T-cell (primary cell): ENCODE data around the gene SLC1A3. TPM values are rescaled to one million over a fixed set of nuclear protein-coding genes. Genes with fewer than 3 reads are reported as not detected.
"Not testable (repeated sequence)": the region's sequence is repeated elsewhere in the genome, so short reads cannot be mapped to it uniquely, and the experiment has no call there.

Source experiments
- ATAC-seq, 4 experiments: fragments of 200-7000 bp in 3 of 4; fragments of 150-1000 bp in 1 of 4; cut with Tn5 transposase; replicated peaks in 1 of 4; 1 replicate in 3 of 4; 2 replicates in 1 of 4; pipeline ENCODE4 v1.10.0; 2021; ENCODE audit warnings: moderate library complexity in 3 of 4, mild to moderate bottlenecking in 2 of 4, moderate number of reproducible peaks in 1 of 4
- CTCF ChIA-PET, 2 donors: fragments of 300-600 bp; sonication (Branson Sonifier 250); formaldehyde crosslinking; loops; one replicate each; lab custom pipeline; 2022; ENCODE audit warnings: antibody characterized with exemption in 2 of 2; lab: Charles Lee
- POLR2A ChIA-PET, 2 donors: fragments of 300-600 bp; sonication (Branson Sonifier 250); formaldehyde crosslinking; loops; one replicate each; lab custom pipeline; 2022; ENCODE audit warnings: antibody characterized with exemption in 2 of 2; lab: Charles Lee
- DNase-seq, 35 experiments: peaks; one replicate each; pipeline versions ENCODE4 v3.0.0 to v3.0.0-alpha.2; 2013 to 2023
- H3K27ac ChIP-seq: one replicate; pipeline ENCODE4 v1.5.1; 2013; ENCODE audit warnings: low read length
- H3K27me3 ChIP-seq, 2 experiments: replicated peaks in 1 of 2; 1 replicate in 1 of 2; 2 replicates in 1 of 2; pipeline versions ENCODE4 v1.6.1 to v1.7.0; 2013; ENCODE audit warnings: low read length in 1 of 2, mixed read lengths in 1 of 2; ENCODE audit not compliant: control insufficient read depth in 2 of 2, insufficient read depth in 2 of 2; ENCODE audit errors: extremely low read depth in 1 of 2
- H3K36me3 ChIP-seq, 2 donors: 1 replicate in 1 of 2; 2 replicates in 1 of 2; pipeline versions ENCODE4 v1.6.1 to v1.7.0; 2013; ENCODE audit warnings: low read length in 1 of 2; ENCODE audit not compliant: control insufficient read depth in 2 of 2, insufficient read depth in 1 of 2; ENCODE audit errors: extremely low read depth in 1 of 2
- H3K4me1 ChIP-seq, 2 experiments: 1 replicate in 1 of 2; 2 replicates in 1 of 2; pipeline versions ENCODE4 v1.6.1 to v1.7.0; 2013; ENCODE audit warnings: low read length in 2 of 2, mixed read lengths in 1 of 2; ENCODE audit not compliant: insufficient read depth in 2 of 2, control insufficient read depth in 1 of 2; ENCODE audit errors: extremely low read depth in 1 of 2
- H3K4me3 ChIP-seq, 2 donors: 1 replicate in 1 of 2; 2 replicates in 1 of 2; pipeline versions ENCODE4 v1.5.1 to v1.7.0; 2013; ENCODE audit warnings: mild to moderate bottlenecking in 2 of 2, low read length in 1 of 2, moderate library complexity in 1 of 2; ENCODE audit not compliant: control insufficient read depth in 1 of 2; ENCODE audit errors: extremely low read depth in 1 of 2
- H3K9me3 ChIP-seq: 2 replicates; pipeline ENCODE4 v1.7.0; 2013
- H3K27ac Mint-ChIP-seq, 2 donors: one replicate each; pipeline ENCODE4 v1.8.0; 2020 to 2021; ENCODE audit warnings: mild to moderate bottlenecking in 2 of 2, mixed read lengths in 2 of 2
- H3K27me3 Mint-ChIP-seq, 2 donors: one replicate each; pipeline ENCODE4 v1.8.0; 2021 to 2022; ENCODE audit warnings: mixed read lengths in 2 of 2
- H3K36me3 Mint-ChIP-seq: one replicate; pipeline ENCODE4 v1.8.0; 2021; ENCODE audit warnings: mixed read lengths
- H3K4me1 Mint-ChIP-seq, 3 donors: one replicate each; pipeline ENCODE4 v1.8.0; 2020 to 2022; ENCODE audit warnings: mixed read lengths in 3 of 3, mild to moderate bottlenecking in 1 of 3
- H3K4me3 Mint-ChIP-seq, 3 donors: one replicate each; pipeline ENCODE4 v1.8.0; 2020 to 2022; ENCODE audit warnings: mild to moderate bottlenecking in 3 of 3, mixed read lengths in 3 of 3, moderate library complexity in 3 of 3
- H3K9me3 Mint-ChIP-seq, 3 donors: one replicate each; pipeline ENCODE4 v1.8.0; 2020 to 2022; ENCODE audit warnings: mixed read lengths in 3 of 3
- WGBS: methylation state at CpG from one replicate; pipeline ENCODE4 v1.1.5; 2013; ENCODE audit warnings: missing lambda C conversion rate; ENCODE audit not compliant: insufficient coverage; 5-methylcytosine and 5-hydroxymethylcytosine counted together
- total RNA-seq, 35 experiments: library from RNA in 6 of 35; stranded (reverse) in 6 of 35; fragments of 120-200 nt in 1 of 35; gene quantifications; one replicate each; pipeline versions ENCODE4 v1.2.1 to v1.2.4 and lab custom pipeline; 2013 to 2026

SLC1A3 gene
- total RNA-seq, 5 donors from 2014 or later (not counting 1 experiment from before 2014, with no cell fraction given): 0.12 to 0.25 (median 0.23) TPM; not detected in 2

DNA sequence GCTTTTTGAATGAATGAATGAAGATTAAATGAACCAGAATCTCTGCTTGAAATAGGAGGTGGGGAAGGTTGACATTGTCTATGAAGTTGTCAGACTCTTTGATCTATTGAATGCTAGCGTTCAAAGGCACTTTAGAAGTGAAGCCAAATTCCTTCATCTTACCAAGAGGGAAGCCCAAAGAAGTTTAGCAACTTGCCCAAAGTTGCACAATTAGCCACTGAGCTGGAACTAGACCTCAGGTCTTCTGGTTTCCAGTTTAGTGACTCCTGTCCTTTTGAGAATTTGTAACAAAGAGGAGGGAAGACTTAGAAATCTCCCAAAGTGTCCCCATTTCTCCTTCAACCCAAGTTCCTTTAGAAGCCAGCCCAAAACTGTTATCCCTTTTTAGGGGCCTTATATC is 20.7 kb upstream of the SLC1A3 start:
- Histone ChIP-seq H3K4me3 (no peak overlapping the region), H3K27me3 (peaks cover 0 to 2% of the 10 kb centered on the region in 2 experiments), H3K9me3 (no peaks in the 10 kb centered on the region), H3K36me3 (no peaks in the 10 kb centered on the region), H3K4me1 (no peaks in the 10 kb centered on the region), H3K27ac (no peak overlapping the region)
- no peak for ATAC-seq
- Mint-ChIP-seq H3K4me3 (no peak overlapping the region), H3K27ac (no peak overlapping the region), H3K27me3 (peaks cover 5 to 8% of the 10 kb centered on the region in 2 donors), H3K9me3 (peaks cover 0 to 3% (median 0%) of the 10 kb centered on the region in 3 donors), H3K4me1 (no peaks in the 10 kb centered on the region), H3K36me3 (no peaks in the 10 kb centered on the region)
- CTCF ChIA-PET: no interaction called here
- no CpG with 5 or more reads among the region's 1 CpG for WGBS
- POLR2A ChIA-PET: interaction anchor here (0.6 kb wide), 3 partner anchors 8 to 517 kb away, joined by 3 to 13 read pairs (median 3); no protein-coding TSS in a partner anchor
- DNase-seq: no peak

DNA sequence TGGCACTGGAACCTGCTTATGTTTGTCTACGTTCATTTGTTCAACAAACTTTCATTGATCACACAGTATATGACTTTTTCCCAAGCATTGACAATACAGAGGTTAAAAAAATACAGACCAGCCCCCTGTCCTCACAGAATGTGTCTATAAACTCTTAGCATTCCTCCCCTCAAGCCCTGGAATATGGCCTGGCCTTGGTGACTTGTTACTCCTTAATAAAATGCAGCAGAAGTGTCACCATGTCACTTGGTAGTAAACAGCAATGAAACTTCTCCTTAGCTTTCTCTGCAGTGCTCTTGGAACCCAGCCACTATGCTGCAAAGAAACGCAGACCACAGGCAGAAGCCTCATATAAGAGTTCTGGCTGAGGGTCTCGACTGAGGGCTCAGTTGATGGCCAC is 19.1 kb upstream of the SLC1A3 start:
- peaks cover 2 to 4% of the 10 kb centered on the region in 2 donors for H3K27me3 Mint-ChIP-seq
- H3K27me3 ChIP-seq: no peaks in the 10 kb centered on the region
- ChIA-PET POLR2A (no interaction called here), CTCF (no interaction called here)
- no peaks in the 10 kb centered on the region for H3K36me3 ChIP-seq
- no peak overlapping the region for H3K4me3 Mint-ChIP-seq
- no peaks in the 10 kb centered on the region for H3K4me1 ChIP-seq
- no peak for DNase-seq
- no peaks in the 10 kb centered on the region for H3K4me1 Mint-ChIP-seq
- ATAC-seq: no peak
- no peaks in the 10 kb centered on the region for H3K9me3 Mint-ChIP-seq
- 50% methylated on average over 1 of the region's 3 CpGs for WGBS
- H3K9me3 ChIP-seq: no peaks in the 10 kb centered on the region
- H3K36me3 Mint-ChIP-seq: no peaks in the 10 kb centered on the region
- no peak overlapping the region for H3K4me3 ChIP-seq
- H3K27ac Mint-ChIP-seq: no peak overlapping the region
- H3K27ac ChIP-seq: no peak overlapping the region

DNA sequence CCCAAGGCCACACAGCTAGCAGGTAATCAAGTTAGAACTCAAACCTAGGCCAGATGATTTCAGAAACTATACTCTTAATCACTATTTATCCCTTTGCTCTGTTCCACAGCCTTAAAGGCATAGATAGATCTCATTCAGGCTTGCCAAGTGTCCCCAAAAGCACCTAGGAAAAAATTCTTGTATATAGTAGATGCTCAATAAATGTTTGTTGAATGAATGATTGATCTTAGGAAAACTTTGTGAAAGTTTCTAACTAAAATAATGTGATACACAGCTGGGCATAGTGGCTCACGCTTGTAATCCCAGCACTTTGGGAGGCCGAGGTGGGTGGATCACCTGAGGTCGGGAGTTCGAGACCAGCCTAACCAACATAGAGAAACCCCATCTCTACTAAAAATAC is 16.7 kb upstream of the SLC1A3 start:
- not testable (repeated sequence) for ATAC-seq

DNA sequence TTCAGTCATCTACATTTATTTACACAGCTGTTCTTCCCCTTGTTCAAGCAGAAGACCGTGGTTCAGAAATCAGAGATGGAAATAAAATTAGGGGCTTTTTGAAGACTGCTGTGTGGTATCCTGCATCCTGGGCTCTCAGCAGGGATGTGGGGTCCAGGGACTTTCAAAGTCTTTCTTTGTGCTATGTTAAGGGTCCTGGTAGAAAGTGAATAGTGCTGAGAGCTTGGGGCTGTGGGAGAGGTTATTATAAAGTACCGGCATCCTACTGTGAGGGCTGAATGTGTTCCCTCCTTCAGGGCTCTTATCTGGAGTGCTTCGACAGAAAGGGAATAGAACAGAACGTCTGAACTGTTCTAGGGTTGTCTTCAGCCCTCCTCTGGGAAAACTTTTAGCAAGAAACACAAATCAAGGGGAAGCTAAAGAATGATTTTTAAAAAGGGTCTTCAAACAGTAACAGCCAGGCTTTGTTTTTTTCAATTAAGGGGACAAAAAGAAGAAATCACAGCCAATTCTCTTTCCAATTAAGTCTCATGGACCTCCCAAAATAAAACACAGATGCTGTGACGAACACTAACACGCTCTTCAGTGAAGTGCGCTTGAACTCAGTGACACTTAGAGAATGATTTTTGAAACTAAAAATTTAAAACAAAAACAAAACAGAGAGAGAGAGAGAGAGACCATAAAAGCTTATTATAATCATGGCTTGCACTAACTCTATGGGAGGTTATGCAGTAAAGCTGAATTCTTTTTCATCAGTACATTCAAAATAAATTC is 15.7 kb upstream of the SLC1A3 start:
- no peak overlapping the region for H3K27ac ChIP-seq
- DNase-seq: no peak
- Mint-ChIP-seq H3K36me3 (no peaks in the 10 kb centered on the region), H3K9me3 (no peaks in the 10 kb centered on the region), H3K4me3 (no peak overlapping the region), H3K27ac (no peak overlapping the region), H3K27me3 (no peaks in the 10 kb centered on the region), H3K4me1 (no peaks in the 10 kb centered on the region)
- H3K9me3 ChIP-seq: no peaks in the 10 kb centered on the region
- H3K4me1 ChIP-seq: no peaks in the 10 kb centered on the region
- no peak for ATAC-seq
- no peaks in the 10 kb centered on the region for H3K27me3 ChIP-seq
- ChIA-PET POLR2A (no interaction called here), CTCF (no interaction called here)
- WGBS: 69% methylated on average over 2 of the region's 7 CpGs
- H3K36me3 ChIP-seq: no peaks in the 10 kb centered on the region
- H3K4me3 ChIP-seq: no peak overlapping the region

More for the DNA sequence above, 16.7 kb upstream of the SLC1A3 start:
- H3K36me3 ChIP-seq, H3K27ac ChIP-seq, H3K27me3 Mint-ChIP-seq, H3K4me1 Mint-ChIP-seq, H3K4me3 ChIP-seq, H3K27ac Mint-ChIP-seq, H3K36me3 Mint-ChIP-seq, DNase-seq, H3K4me1 ChIP-seq, H3K27me3 ChIP-seq, POLR2A ChIA-PET, H3K9me3 ChIP-seq, H3K9me3 Mint-ChIP-seq, H3K4me3 Mint-ChIP-seq: not testable (repeated sequence)
- CTCF ChIA-PET: interaction anchor here (0.6 kb wide), 2 partner anchors 10 to 34 kb away, joined by 3 to 5 read pairs; no protein-coding TSS in a partner anchor
- WGBS: no CpG with 5 or more reads among the region's 4 CpGs

DNA sequence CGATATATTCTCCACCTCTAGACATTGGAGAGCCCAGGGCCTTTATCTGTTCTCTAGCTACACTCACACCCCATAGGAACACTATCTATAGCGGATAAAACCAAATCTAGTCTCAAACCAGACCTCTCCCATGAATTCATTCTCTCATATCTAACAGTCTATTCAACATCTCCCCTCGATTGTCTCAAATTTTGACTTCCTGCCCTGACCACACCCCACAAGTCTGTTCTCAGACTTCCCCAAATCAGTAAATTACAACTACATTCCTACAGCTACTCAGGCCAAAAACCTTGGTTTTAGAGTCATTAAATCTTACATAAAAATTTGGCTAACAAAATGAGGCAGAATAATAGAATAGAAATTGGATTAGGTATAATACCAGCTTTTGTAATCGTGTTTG is 12.5 kb upstream of the SLC1A3 start:
- H3K36me3 ChIP-seq: no peaks in the 10 kb centered on the region
- H3K4me3 Mint-ChIP-seq: no peak overlapping the region
- DNase-seq (no peak), ATAC-seq (no peak)
- H3K9me3 Mint-ChIP-seq: no peaks in the 10 kb centered on the region
- H3K27me3 Mint-ChIP-seq: no peaks in the 10 kb centered on the region
- no peaks in the 10 kb centered on the region for H3K4me1 ChIP-seq
- WGBS: 33% methylated on average over 3 of the region's 4 CpGs
- H3K27ac ChIP-seq: no peak overlapping the region
- POLR2A ChIA-PET: no interaction called here
- H3K27me3 ChIP-seq: no peaks in the 10 kb centered on the region
- CTCF ChIA-PET: interaction anchor here in 1 of 2 donors (0.5 kb wide), 1 partner anchor 1764 kb away, joined by 8 read pairs; no protein-coding TSS in a partner anchor
- H3K4me3 ChIP-seq: no peak overlapping the region
- no peak overlapping the region for H3K27ac Mint-ChIP-seq
- H3K9me3 ChIP-seq: no peaks in the 10 kb centered on the region
- H3K36me3 Mint-ChIP-seq: no peaks in the 10 kb centered on the region
- no peaks in the 10 kb centered on the region for H3K4me1 Mint-ChIP-seq

DNA sequence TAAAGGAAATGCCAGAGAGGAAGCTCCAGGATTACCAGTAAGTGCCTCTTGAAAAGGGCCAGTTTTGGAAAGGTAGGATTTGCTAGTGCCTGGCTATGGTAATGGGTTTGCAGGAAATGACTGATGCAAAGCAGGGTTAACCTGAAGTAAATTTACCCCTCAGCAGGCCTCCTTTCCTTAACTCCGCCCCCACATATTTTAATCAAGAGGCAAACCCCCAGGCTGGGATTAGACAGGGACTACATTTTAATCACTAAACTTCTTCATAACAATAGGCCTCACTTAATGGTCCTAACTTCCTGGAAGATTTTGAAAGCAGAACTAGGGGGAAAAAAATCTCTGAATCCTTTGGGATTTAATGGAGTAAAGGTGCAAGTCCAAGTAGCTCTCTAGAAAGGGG is 10.2 kb upstream of the SLC1A3 start:
- Histone ChIP-seq H3K27me3 (no peaks in the 10 kb centered on the region), H3K9me3 (no peaks in the 10 kb centered on the region), H3K4me3 (no peak overlapping the region), H3K4me1 (no peaks in the 10 kb centered on the region), H3K27ac (no peak overlapping the region), H3K36me3 (no peaks in the 10 kb centered on the region)
- ChIA-PET POLR2A (no interaction called here), CTCF (no interaction called here)
- no peaks in the 10 kb centered on the region for H3K36me3 Mint-ChIP-seq
- no peak for ATAC-seq
- H3K9me3 Mint-ChIP-seq: no peaks in the 10 kb centered on the region
- DNase-seq: no peak
- no peaks in the 10 kb centered on the region for H3K4me1 Mint-ChIP-seq
- WGBS: no CpG with 5 or more reads among the region's 1 CpG
- no peaks in the 10 kb centered on the region for H3K27me3 Mint-ChIP-seq
- H3K27ac Mint-ChIP-seq: no peak overlapping the region
- no peak overlapping the region for H3K4me3 Mint-ChIP-seq
